ENCODE results near the gene RNF213.

RNF213 gene

DNA sequence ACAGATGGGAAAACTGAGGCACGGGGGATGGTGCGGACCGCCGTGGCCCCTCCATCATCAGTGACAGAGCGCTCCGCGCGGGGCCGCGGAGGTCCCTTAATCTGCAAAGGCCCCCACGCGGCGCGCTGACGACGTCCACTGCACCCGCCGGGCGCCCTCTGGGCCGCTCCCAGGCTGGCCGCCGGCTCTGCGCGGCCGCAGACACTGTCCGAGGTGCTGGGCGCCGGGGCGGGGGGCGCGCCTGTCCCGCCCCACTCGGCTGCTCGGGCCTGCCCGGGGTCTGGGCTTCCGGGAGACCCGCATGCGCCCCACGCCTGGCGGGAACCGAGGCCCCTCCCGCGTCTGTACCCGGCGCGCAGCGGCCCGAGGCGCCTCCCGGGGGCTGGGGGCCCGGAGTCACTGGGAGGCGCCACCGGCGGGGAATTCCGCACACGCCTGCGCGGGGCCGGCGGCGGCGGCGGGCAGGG lies 550 bp upstream of the RNF213 start:
- H3K4me3 ChIP-seq (ENCODE audit: low read depth, low read length): peak overlapping the region; percentile 44
- TF ChIP-seq, protein P1, sequence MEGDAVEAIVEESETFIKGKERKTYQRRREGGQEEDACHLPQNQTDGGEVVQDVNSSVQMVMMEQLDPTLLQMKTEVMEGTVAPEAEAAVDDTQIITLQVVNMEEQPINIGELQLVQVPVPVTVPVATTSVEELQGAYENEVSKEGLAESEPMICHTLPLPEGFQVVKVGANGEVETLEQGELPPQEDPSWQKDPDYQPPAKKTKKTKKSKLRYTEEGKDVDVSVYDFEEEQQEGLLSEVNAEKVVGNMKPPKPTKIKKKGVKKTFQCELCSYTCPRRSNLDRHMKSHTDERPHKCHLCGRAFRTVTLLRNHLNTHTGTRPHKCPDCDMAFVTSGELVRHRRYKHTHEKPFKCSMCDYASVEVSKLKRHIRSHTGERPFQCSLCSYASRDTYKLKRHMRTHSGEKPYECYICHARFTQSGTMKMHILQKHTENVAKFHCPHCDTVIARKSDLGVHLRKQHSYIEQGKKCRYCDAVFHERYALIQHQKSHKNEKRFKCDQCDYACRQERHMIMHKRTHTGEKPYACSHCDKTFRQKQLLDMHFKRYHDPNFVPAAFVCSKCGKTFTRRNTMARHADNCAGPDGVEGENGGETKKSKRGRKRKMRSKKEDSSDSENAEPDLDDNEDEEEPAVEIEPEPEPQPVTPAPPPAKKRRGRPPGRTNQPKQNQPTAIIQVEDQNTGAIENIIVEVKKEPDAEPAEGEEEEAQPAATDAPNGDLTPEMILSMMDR (IDR thresholded peaks at IDR 0.05; ENCODE audit: borderline replicate concordance, insufficient read depth, low read depth, low read length): no peak

DNA sequence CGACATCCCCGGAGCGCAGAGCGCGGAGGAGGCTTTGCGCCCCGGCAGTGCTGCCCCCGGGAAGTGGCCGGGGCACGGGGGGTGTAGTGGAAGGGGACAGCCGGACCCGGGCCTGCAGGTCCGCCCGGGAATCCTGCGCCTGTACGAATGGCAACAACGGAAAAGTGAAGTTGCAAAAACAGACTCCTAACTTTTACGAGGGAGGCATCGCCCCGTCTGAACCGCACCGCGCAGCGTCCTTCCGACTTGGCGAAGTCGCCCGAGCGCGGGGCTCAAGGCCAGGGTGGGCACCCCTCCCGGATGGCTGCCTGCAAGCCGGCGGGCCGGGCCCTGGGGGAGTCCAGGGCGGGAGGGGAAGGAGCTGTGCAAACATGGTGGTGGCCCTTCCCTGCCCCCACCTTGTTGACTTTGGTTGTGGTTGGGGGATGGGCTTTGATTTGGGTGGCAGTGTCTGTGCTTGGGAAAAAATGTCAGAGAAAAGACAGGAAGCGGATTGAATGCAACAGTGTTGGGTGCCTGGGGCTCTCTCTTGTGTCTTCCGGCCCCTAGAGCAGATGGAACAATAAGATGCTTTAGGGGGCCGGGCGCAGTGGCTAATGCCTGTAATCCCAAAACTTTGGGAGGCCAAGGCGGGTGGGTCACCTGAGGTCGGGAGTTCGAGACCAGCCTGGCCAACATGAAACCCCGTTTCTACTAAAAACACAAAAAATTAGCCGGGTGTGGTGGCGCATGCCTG lies 675 bp downstream of the RNF213 start:
- peak overlapping the region; percentile 48 for H3K4me3 ChIP-seq (ENCODE audit: low read depth, low read length)
- TF ChIP-seq, protein P1 (IDR thresholded peaks at IDR 0.05; ENCODE audit: borderline replicate concordance, insufficient read depth, low read depth, low read length): no peak

DNA sequence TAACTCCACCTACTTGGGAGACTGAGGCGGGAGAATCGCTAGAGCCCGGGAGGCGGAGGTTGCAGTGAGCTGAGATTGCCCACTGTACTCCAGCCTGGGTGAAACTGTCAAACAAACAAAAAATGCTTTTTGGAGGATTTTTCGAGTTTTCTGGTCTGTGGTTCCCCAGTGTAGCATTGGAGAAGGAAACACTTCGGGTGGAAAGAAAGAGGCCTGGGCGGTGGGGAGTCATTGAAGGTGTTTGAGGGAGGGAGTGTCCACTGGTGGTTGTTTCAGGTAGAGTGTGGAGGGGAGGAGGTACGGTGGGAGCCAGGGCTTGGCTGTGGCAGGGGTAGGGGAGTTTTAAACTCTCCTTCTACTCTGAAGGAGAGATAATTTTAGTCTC lies 1.2 kb downstream of the RNF213 start:
- TF ChIP-seq, protein P1 (IDR thresholded peaks at IDR 0.05; ENCODE audit: borderline replicate concordance, insufficient read depth, low read depth, low read length): no peak
- H3K4me3 ChIP-seq (ENCODE audit: low read depth, low read length): peak overlapping the region; percentile 48

DNA sequence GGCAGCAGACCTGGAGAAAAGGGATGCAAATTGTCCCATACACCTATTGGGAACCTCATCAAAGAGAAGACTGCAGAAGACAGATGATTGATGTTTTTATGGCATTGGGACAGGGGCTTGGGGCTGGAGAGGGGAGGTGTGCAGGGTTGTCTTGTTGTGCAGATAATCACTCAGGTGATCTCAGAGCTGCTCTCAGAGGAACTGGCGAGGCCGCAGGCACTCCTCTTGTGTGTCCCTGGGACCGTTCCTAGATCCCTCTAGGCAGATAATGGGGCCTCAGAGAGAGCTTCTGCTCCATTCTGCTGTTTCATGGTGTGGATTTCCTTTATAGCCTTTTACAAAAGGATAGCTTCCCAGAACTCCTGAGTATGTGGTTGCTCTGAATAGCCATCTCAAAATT lies 1.6 kb downstream of the RNF213 start:
- H3K4me3 ChIP-seq (ENCODE audit: low read depth, low read length): no peak overlapping the region

DNA sequence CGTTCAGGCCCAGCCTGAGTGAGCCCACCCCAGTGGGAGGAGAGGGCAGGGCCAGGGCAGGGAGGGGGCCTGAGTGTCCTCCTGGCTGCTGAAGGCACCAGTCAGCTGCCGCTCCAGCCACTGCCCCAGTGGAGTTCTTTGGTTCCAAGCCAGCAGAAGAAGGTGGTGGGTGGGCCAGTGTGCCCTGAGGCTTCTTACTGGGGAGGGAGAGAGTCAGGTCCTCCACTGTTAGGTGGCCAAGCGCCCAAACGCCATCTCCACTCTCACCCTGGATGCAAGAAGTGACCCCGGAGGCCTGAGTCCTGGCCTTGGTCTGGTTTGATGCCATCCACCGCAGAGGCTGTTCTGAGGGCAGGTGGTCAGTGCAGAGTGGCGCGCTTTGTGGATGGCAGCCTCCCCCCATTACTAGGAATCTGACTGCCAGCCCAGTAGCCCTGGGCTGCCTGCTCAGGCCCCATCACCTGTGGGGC lies 2.2 kb downstream of the RNF213 start:
- TF ChIP-seq, protein P1 (IDR thresholded peaks at IDR 0.05; ENCODE audit: borderline replicate concordance, insufficient read depth, low read depth, low read length): no peak
- no peak overlapping the region for H3K4me3 ChIP-seq (ENCODE audit: low read depth, low read length)

More for the DNA sequence above, 1.6 kb downstream of the RNF213 start:
- TF ChIP-seq, protein P1 (IDR thresholded peaks at IDR 0.05; ENCODE audit: borderline replicate concordance, insufficient read depth, low read depth, low read length): no peak

DNA sequence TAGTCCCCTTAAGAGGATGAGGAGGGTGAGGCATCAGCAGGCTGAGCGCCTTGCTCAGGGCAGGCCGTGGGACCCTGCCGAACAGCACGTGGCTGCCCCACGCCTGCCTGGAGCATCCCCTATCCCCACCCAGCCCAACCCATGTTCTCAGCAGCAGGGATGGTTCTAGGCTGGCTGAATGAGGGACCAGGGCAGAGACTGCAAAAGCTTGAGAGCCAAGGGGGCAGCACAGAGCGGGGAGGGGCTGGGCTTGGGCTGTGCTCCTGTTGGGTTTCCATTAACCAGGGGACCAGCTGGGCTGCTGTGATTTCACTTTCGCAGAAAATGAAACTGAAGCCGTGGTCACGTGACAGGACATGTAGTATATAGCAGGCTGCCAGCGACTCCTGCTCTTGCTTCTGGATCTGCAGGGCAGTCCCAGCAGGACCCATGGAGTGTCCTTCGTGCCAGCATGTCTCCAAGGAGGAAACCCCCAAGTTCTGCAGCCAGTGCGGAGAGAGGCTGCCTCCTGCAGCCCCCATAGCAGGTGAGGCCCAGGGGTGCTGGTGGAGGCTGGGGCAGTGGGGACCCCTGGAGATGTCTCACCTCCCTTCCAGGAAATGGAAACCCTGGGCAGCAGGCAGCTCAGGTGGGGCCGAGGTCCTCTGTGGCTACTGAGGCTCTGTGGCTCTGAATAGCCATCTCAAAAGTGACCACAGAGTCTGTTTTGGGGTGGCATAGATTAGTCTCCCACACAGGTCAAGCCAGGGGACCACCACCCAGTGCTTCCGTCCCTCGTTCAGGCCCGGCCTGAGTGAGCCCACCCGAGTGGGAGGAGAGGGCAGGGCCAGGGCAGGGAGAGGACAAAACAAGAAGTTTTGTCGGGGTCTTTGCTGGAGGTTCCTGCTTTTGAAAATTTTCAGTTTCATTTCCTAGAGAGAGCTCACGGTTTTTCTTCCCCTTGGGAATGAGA lies 2.9 kb downstream of the RNF213 start:
- TF ChIP-seq, protein P1 (IDR thresholded peaks at IDR 0.05; ENCODE audit: borderline replicate concordance, insufficient read depth, low read depth, low read length): 0 out of 2 replicates have a peak, but pooled peaks have one; percentile 4
- H3K4me3 ChIP-seq (ENCODE audit: low read depth, low read length): peak overlapping the region; percentile 63

All from GM12875 (cell line).